HEK293 (cell line): ENCODE results near the gene ZAR1.
A peak's percentile ranks its signal among the peaks of the same experiment; 100 is the strongest.

Experiments used
- CTCF ChIA-PET: fragments of 350-600 bp; formaldehyde crosslinking; extraction: SDS; loops from one replicate; lab custom pipeline; 2021; ENCODE audit warnings: antibody characterized with exemption; lab: Yijun Ruan, JAX
- POLR2A ChIA-PET: fragments of 300-600 bp; formaldehyde crosslinking; extraction: SDS; loops from one replicate; lab custom pipeline; 2020; ENCODE audit warnings: antibody characterized with exemption, inconsistent platforms; lab: Yijun Ruan, JAX
- H3K27ac ChIP-seq: fragments of 200-500 bp; sonication (Bioruptor generic); 2 replicates; pipeline ENCODE4 v1.5.1; 2014; ENCODE audit warnings: low read depth, low read length, control low read depth, inconsistent platforms; ENCODE audit errors: extremely low read depth
- H3K36me3 ChIP-seq, 2 experiments: fragments of 200-500 bp in 1 of 2; sonication (Bioruptor generic) in 1 of 2; 1 replicate in 1 of 2; 2 replicates in 1 of 2; pipeline ENCODE4 v1.5.1; 2014 to 2017; ENCODE audit warnings: inconsistent platforms in 2 of 2, low read length in 2 of 2; ENCODE audit not compliant: control insufficient read depth in 2 of 2, insufficient read depth in 1 of 2
- H3K4me1 ChIP-seq: fragments of 200-500 bp; sonication (Bioruptor generic); 2 replicates; pipeline ENCODE4 v1.5.1; 2014; ENCODE audit warnings: mild to moderate bottlenecking, low read length, inconsistent platforms; ENCODE audit not compliant: control insufficient read depth, insufficient read depth
- H3K4me3 ChIP-seq: 2 replicates; pipeline ENCODE4 v1.5.1; 2011; ENCODE audit warnings: low read depth, mild to moderate bottlenecking, control low read depth, low read length, moderate library complexity
- H3K9me3 ChIP-seq: fragments of 200-500 bp; sonication (Bioruptor generic); 2 replicates; pipeline ENCODE4 v1.5.1; 2014; ENCODE audit warnings: low read depth, low read length, inconsistent platforms; ENCODE audit not compliant: control insufficient read depth, insufficient read depth
- KLF8 ChIP-seq: fragments of 450-650 bp; formaldehyde crosslinking; IDR thresholded peaks from 2 replicates; pipeline ENCODE4 v1.5.1; 2016; ENCODE audit warnings: missing biosample characterization, missing genetic modification characterization
- PRDM10 ChIP-seq: fragments of 450-650 bp; formaldehyde crosslinking; IDR thresholded peaks from 2 replicates; pipeline ENCODE4 v1.5.1; 2016; ENCODE audit warnings: missing biosample characterization, missing genetic modification characterization
- PRDM6 ChIP-seq: fragments of 450-650 bp; formaldehyde crosslinking; IDR thresholded peaks from 2 replicates; pipeline ENCODE4 v1.5.1; 2017; ENCODE audit warnings: missing biosample characterization, missing genetic modification characterization
- ZBTB17 ChIP-seq: fragments of 450-650 bp; formaldehyde crosslinking; IDR thresholded peaks from 2 replicates; pipeline ENCODE4 v1.5.1; 2016; ENCODE audit warnings: missing biosample characterization, missing genetic modification characterization
- ZBTB26 ChIP-seq: fragments of 450-650 bp; formaldehyde crosslinking; optimal IDR thresholded peaks from 2 replicates; pipeline ENCODE3; 2016; ENCODE audit warnings: missing biosample characterization, mild to moderate bottlenecking, missing genetic modification characterization
- ZBTB44 ChIP-seq: fragments of 450-650 bp; IDR thresholded peaks from 2 replicates; pipeline ENCODE4 v1.5.1; 2018; ENCODE audit warnings: missing biosample characterization, mild to moderate bottlenecking, missing genetic modification characterization
- ZNF169 ChIP-seq: fragments of 450-650 bp; formaldehyde crosslinking; IDR thresholded peaks from 2 replicates; pipeline ENCODE4 v1.5.1; 2016; ENCODE audit warnings: missing biosample characterization, missing genetic modification characterization
- ZNF175 ChIP-seq: fragments of 450-650 bp; formaldehyde crosslinking; IDR thresholded peaks from 2 replicates; pipeline ENCODE4 v1.5.1; 2016; ENCODE audit warnings: missing biosample characterization, missing genetic modification characterization
- ZNF274 ChIP-seq, 2 experiments: fragments of 200-500 bp in 1 of 2; fragments of 450-650 bp in 1 of 2; sonication (Bioruptor generic) in 1 of 2; formaldehyde crosslinking in 1 of 2; IDR thresholded peaks; 2 replicates each; pipeline versions ENCODE4 v1.5.1 to v1.6.1; 2014 to 2016; ENCODE audit warnings: borderline replicate concordance in 1 of 2, inconsistent platforms in 1 of 2, low read length in 1 of 2, missing biosample characterization in 1 of 2, missing genetic modification characterization in 1 of 2
- ZNF292 ChIP-seq: fragments of 450-650 bp; formaldehyde crosslinking; IDR thresholded peaks from 2 replicates; pipeline ENCODE4 v1.5.1; 2016; ENCODE audit warnings: low read depth, missing biosample characterization, missing genetic modification characterization, borderline replicate concordance
- ZNF335 ChIP-seq: fragments of 450-650 bp; formaldehyde crosslinking; conservative IDR thresholded peaks from 2 replicates; pipeline ENCODE4 v1.5.1; 2016; ENCODE audit warnings: missing biosample characterization, missing genetic modification characterization
- ZNF37A ChIP-seq: fragments of 450-650 bp; IDR thresholded peaks from 2 replicates; pipeline ENCODE4 v1.5.1; 2018; ENCODE audit warnings: missing biosample characterization, missing genetic modification characterization
- ZNF404 ChIP-seq: fragments of 450-650 bp; formaldehyde crosslinking; IDR thresholded peaks from 2 replicates; pipeline ENCODE4 v1.5.1; 2017; ENCODE audit warnings: missing biosample characterization, missing genetic modification characterization
- ZNF513 ChIP-seq: fragments of 450-650 bp; IDR thresholded peaks from 2 replicates; pipeline ENCODE4 v1.5.1; 2018; ENCODE audit warnings: missing biosample characterization, missing genetic modification characterization
- ZNF560 ChIP-seq: fragments of 450-650 bp; formaldehyde crosslinking; IDR thresholded peaks from 2 replicates; pipeline ENCODE4 v1.5.1; 2017; ENCODE audit warnings: missing biosample characterization, missing genetic modification characterization, borderline replicate concordance
- ZNF600 ChIP-seq: fragments of 450-650 bp; formaldehyde crosslinking; IDR thresholded peaks from 2 replicates; pipeline ENCODE4 v1.5.1; 2016; ENCODE audit warnings: missing biosample characterization, missing genetic modification characterization
- ZNF645 ChIP-seq: fragments of 450-650 bp; formaldehyde crosslinking; IDR thresholded peaks from 2 replicates; pipeline ENCODE4; 2016; ENCODE audit warnings: missing biosample characterization, missing genetic modification characterization
- ZNF658 ChIP-seq: fragments of 450-650 bp; formaldehyde crosslinking; IDR thresholded peaks from 2 replicates; pipeline ENCODE4; 2016; ENCODE audit warnings: missing biosample characterization, missing genetic modification characterization
- ZNF664 ChIP-seq: fragments of 450-650 bp; formaldehyde crosslinking; IDR thresholded peaks from 2 replicates; pipeline ENCODE4 v1.5.1; 2016; ENCODE audit warnings: missing biosample characterization, missing genetic modification characterization
- ZNF830 ChIP-seq: fragments of 450-650 bp; IDR thresholded peaks from 2 replicates; pipeline ENCODE4 v1.5.0; 2018; ENCODE audit warnings: missing biosample characterization, missing genetic modification characterization, low read depth, mild to moderate bottlenecking, moderate library complexity
- ZSCAN23 ChIP-seq: fragments of 450-650 bp; formaldehyde crosslinking; IDR thresholded peaks from 2 replicates; pipeline ENCODE4 v1.5.1; 2016; ENCODE audit warnings: missing biosample characterization, missing genetic modification characterization

Gene ZAR1

GRCh38 chr4:48470570-48470969 is 19.5 kb upstream of the ZAR1 start (continued):
- no peak for TF ChIP-seq ZNF645 (tag by site-specific recombination)
- TF ChIP-seq ZBTB44 (tag by site-specific recombination), result peak; percentile 97
- peak; percentile 57; the same call in 1 of the 2 replicates for TF ChIP-seq ZNF335 (tag by site-specific recombination)
- 0 out of 2 replicates have a peak, but pooled peaks have one; percentile 14 for TF ChIP-seq ZBTB17 (tag by site-specific recombination)
- TF ChIP-seq ZNF664, result no peak
- no peak for TF ChIP-seq ZNF292 (tag by site-specific recombination)
- TF ChIP-seq PRDM6 (tag by site-specific recombination), result peak; percentile 49; the same call in 1 of the 2 replicates
- TF ChIP-seq ZNF600 (tag by site-specific recombination), result 0 out of 2 replicates have a peak, but pooled peaks have one; percentile 48
- no peak for TF ChIP-seq KLF8 (tag by site-specific recombination)
- no peak for TF ChIP-seq ZNF830 (tag by site-specific recombination)
- no peak for TF ChIP-seq ZNF404 (tag by site-specific recombination)

- H3K27ac ChIP-seq, result no peak overlapping the region
- POLR2A ChIA-PET, result no interaction called here
- TF ChIP-seq ZBTB26 (tag by site-specific recombination) (no peak), ZNF560 (no peak)
- CTCF ChIA-PET, result no interaction called here
- H3K9me3 ChIP-seq, result no peaks in the 10 kb centered on the region
- no peak overlapping the region for H3K4me3 ChIP-seq
- H3K36me3 ChIP-seq, result no peaks in the 10 kb centered on the region
- no peaks in the 10 kb centered on the region for H3K4me1 ChIP-seq
Measured at GRCh38 chr4:48472794-48473193, 17.3 kb upstream of the ZAR1 start.

- Histone ChIP-seq H3K4me3 (no peak overlapping the region), H3K4me1 (no peaks in the 10 kb centered on the region), H3K27ac (no peak overlapping the region), H3K36me3 (no peaks in the 10 kb centered on the region), H3K9me3 (no peaks in the 10 kb centered on the region)
- ChIA-PET POLR2A (no interaction called here), CTCF (interaction anchor here (0.5 to 1.1 kb wide), 3 partner anchors 9 to 790 kb away, joined by 3 read pairs; no protein-coding TSS in a partner anchor)
- TF ChIP-seq ZNF175, result no peak
- no peak for TF ChIP-seq ZNF274 (IDR thresholded peaks at IDR 0.05; ENCODE audit: low read length)
- TF ChIP-seq ZNF274 (tag by site-specific recombination; IDR thresholded peaks at IDR 0.05; ENCODE audit: borderline replicate concordance), result no peak
- no peak for TF ChIP-seq ZNF658 (tag by site-specific recombination)
- TF ChIP-seq ZNF37A, result no peak
- no peak for TF ChIP-seq ZNF169 (tag by site-specific recombination)
- no peak for TF ChIP-seq ZSCAN23 (tag by site-specific recombination)
- TF ChIP-seq ZNF513 (tag by site-specific recombination), result no peak
- no peak for TF ChIP-seq PRDM10 (tag by site-specific recombination)
Measured at GRCh38 chr4:48475770-48476169, 14.3 kb upstream of the ZAR1 start.
